HUES64 (cell line): ENCODE data around the gene IZUMO1R.

Source experiments
- H3K27ac ChIP-seq: 2 replicates; pipeline ENCODE4 v1.7.0; 2013; ENCODE audit warnings: low read depth, low read length, inconsistent platforms
- H3K27me3 ChIP-seq: 2 replicates; pipeline ENCODE4 v1.6.1; 2013; ENCODE audit warnings: mild to moderate bottlenecking, low read length; ENCODE audit not compliant: insufficient read depth
- H3K36me3 ChIP-seq: 2 replicates; pipeline ENCODE4 v1.6.1; 2013; ENCODE audit warnings: mild to moderate bottlenecking, low read length; ENCODE audit not compliant: insufficient read depth
- H3K4me1 ChIP-seq: 2 replicates; pipeline ENCODE4 v1.6.1; 2013; ENCODE audit warnings: mild to moderate bottlenecking, low read length, moderate library complexity; ENCODE audit not compliant: insufficient read depth
- H3K4me3 ChIP-seq: 2 replicates; pipeline ENCODE4 v1.5.1; 2013; ENCODE audit warnings: mild to moderate bottlenecking, low read length, moderate library complexity
- H3K9ac ChIP-seq: 2 replicates; pipeline ENCODE4 v1.6.1; 2013; ENCODE audit warnings: mild to moderate bottlenecking, low read depth, low read length
- H3K9me3 ChIP-seq: 2 replicates; pipeline ENCODE4 v1.6.1; 2013; ENCODE audit warnings: low read depth, low read length; ENCODE audit not compliant: insufficient read depth
- WGBS: fragments of 150-250, 120-280 bp; methylation state at CpG from one replicate; pipeline ENCODE4 v1.1.7; 2013; ENCODE audit warnings: missing lambda C conversion rate; 5-methylcytosine and 5-hydroxymethylcytosine counted together

IZUMO1R gene

GRCh38 chr11:94302776-94303175 is 1.6 kb upstream of the IZUMO1R start:
- Histone ChIP-seq H3K4me3 (no peak overlapping the region), H3K4me1 (peaks cover 10% of the 10 kb centered on the region), H3K9ac (no peak overlapping the region), H3K27me3 (no peaks in the 10 kb centered on the region), H3K36me3 (no peaks in the 10 kb centered on the region), H3K27ac (no peak overlapping the region), H3K9me3 (no peaks in the 10 kb centered on the region)
- 19% methylated on average over 5 of the region's 5 CpGs for WGBS

- H3K27ac ChIP-seq: no peak overlapping the region
- no peaks in the 10 kb centered on the region for H3K27me3 ChIP-seq
- 86% methylated on average over 1 of the region's 1 CpG for WGBS
- H3K9ac ChIP-seq: no peak overlapping the region
- H3K4me1 ChIP-seq: peaks cover 10% of the 10 kb centered on the region
- H3K36me3 ChIP-seq: no peaks in the 10 kb centered on the region
- H3K4me3 ChIP-seq: no peak overlapping the region
- no peaks in the 10 kb centered on the region for H3K9me3 ChIP-seq
Measured at GRCh38 chr11:94305146-94305545, 766 bp downstream of the IZUMO1R start.

- H3K9ac ChIP-seq: no peak overlapping the region
- H3K27me3 ChIP-seq: no peaks in the 10 kb centered on the region
- H3K4me3 ChIP-seq: no peak overlapping the region
- no peaks in the 10 kb centered on the region for H3K36me3 ChIP-seq
- WGBS: 97% methylated on average over 14 of the region's 14 CpGs
- H3K27ac ChIP-seq: no peak overlapping the region
- H3K9me3 ChIP-seq: no peaks in the 10 kb centered on the region
- peaks cover 10% of the 10 kb centered on the region for H3K4me1 ChIP-seq
Measured at GRCh38 chr11:94307101-94307791, 2.9 kb downstream of the IZUMO1R start.

- WGBS: 91% methylated on average over 5 of the region's 5 CpGs
- H3K4me1 ChIP-seq: peaks cover 7% of the 10 kb centered on the region
- H3K27me3 ChIP-seq: no peaks in the 10 kb centered on the region
- H3K36me3 ChIP-seq: no peaks in the 10 kb centered on the region
- no peak overlapping the region for H3K27ac ChIP-seq
- H3K9ac ChIP-seq: no peak overlapping the region
- no peaks in the 10 kb centered on the region for H3K9me3 ChIP-seq
- H3K4me3 ChIP-seq: no peak overlapping the region
Measured at GRCh38 chr11:94308024-94308423, 3.6 kb downstream of the IZUMO1R start.

- Histone ChIP-seq H3K9ac (no peak overlapping the region), H3K27me3 (no peaks in the 10 kb centered on the region), H3K9me3 (no peaks in the 10 kb centered on the region), H3K36me3 (no peaks in the 10 kb centered on the region), H3K27ac (no peak overlapping the region), H3K4me1 (0 out of 2 replicates have a peak, but pooled peaks cover 1% of the 10 kb centered on the region), H3K4me3 (no peak overlapping the region)
- 83% methylated on average over 1 of the region's 1 CpG for WGBS
Measured at GRCh38 chr11:94309757-94310156, 5.4 kb downstream of the IZUMO1R start.

- H3K9ac ChIP-seq: no peak overlapping the region
- H3K9me3 ChIP-seq: no peaks in the 10 kb centered on the region
- no peaks in the 10 kb centered on the region for H3K4me1 ChIP-seq
- no peaks in the 10 kb centered on the region for H3K36me3 ChIP-seq
- H3K4me3 ChIP-seq: no peak overlapping the region
- H3K27ac ChIP-seq: no peak overlapping the region
- H3K27me3 ChIP-seq: no peaks in the 10 kb centered on the region
- 89% methylated on average over 5 of the region's 5 CpGs for WGBS
Measured at GRCh38 chr11:94310191-94310875, 6.0 kb downstream of the IZUMO1R start.

GRCh38 chr11:94312339-94312738 is 8.0 kb downstream of the IZUMO1R start:
- Histone ChIP-seq H3K4me1 (no peaks in the 10 kb centered on the region), H3K27me3 (no peaks in the 10 kb centered on the region), H3K36me3 (no peaks in the 10 kb centered on the region), H3K9ac (no peak overlapping the region), H3K27ac (no peak overlapping the region), H3K9me3 (no peaks in the 10 kb centered on the region), H3K4me3 (no peak overlapping the region)
- WGBS: 89% methylated on average over 4 of the region's 4 CpGs

- H3K9ac ChIP-seq: no peak overlapping the region
- H3K27ac ChIP-seq: no peak overlapping the region
- H3K27me3 ChIP-seq: no peaks in the 10 kb centered on the region
- WGBS: 82% methylated on average over 3 of the region's 4 CpGs
- H3K9me3 ChIP-seq: no peaks in the 10 kb centered on the region
- no peak overlapping the region for H3K4me3 ChIP-seq
- no peaks in the 10 kb centered on the region for H3K36me3 ChIP-seq
- H3K4me1 ChIP-seq: no peaks in the 10 kb centered on the region
Measured at GRCh38 chr11:94314064-94314463, 9.7 kb downstream of the IZUMO1R start.

- no peak overlapping the region for H3K27ac ChIP-seq
- H3K4me3 ChIP-seq: no peak overlapping the region
- H3K36me3 ChIP-seq: no peaks in the 10 kb centered on the region
- no peaks in the 10 kb centered on the region for H3K9me3 ChIP-seq
- WGBS: 85% methylated on average over 2 of the region's 3 CpGs
- no peaks in the 10 kb centered on the region for H3K4me1 ChIP-seq
- no peaks in the 10 kb centered on the region for H3K27me3 ChIP-seq
- H3K9ac ChIP-seq: no peak overlapping the region
Measured at GRCh38 chr11:94315664-94316063, 11.3 kb downstream of the IZUMO1R start.

- no peak overlapping the region for H3K9ac ChIP-seq
- WGBS: 69% methylated on average over 3 of the region's 3 CpGs
- H3K27me3 ChIP-seq: no peaks in the 10 kb centered on the region
- no peaks in the 10 kb centered on the region for H3K36me3 ChIP-seq
- no peak overlapping the region for H3K27ac ChIP-seq
- H3K4me1 ChIP-seq: no peaks in the 10 kb centered on the region
- no peaks in the 10 kb centered on the region for H3K9me3 ChIP-seq
- H3K4me3 ChIP-seq: no peak overlapping the region
Measured at GRCh38 chr11:94322501-94322900, 18.1 kb downstream of the IZUMO1R start.

- WGBS: 22% methylated on average over 1 of the region's 1 CpG
- no peak overlapping the region for H3K9ac ChIP-seq
- H3K4me3 ChIP-seq: no peak overlapping the region
- H3K4me1 ChIP-seq: no peaks in the 10 kb centered on the region
- H3K9me3 ChIP-seq: no peaks in the 10 kb centered on the region
- no peaks in the 10 kb centered on the region for H3K27me3 ChIP-seq
- H3K27ac ChIP-seq: no peak overlapping the region
- no peaks in the 10 kb centered on the region for H3K36me3 ChIP-seq
Measured at GRCh38 chr11:94325681-94326080, 21.3 kb downstream of the IZUMO1R start.
